Activated CD4-positive, alpha-beta T cell treated with anti-CD3 and anti-CD28 coated beads, Interleukin-2, amount 50 U/mL, for 1 hour (primary cell): ENCODE data around the gene MAP3K20.
A peak's percentile ranks its signal among the peaks of the same experiment; 100 is the strongest.
"Not testable (repeated sequence)": the region's sequence is repeated elsewhere in the genome, so short reads cannot be mapped to it uniquely, and the experiment has no call there.

ENCODE experiments used
- DNase-seq: peaks from one replicate; pipeline ENCODE4 v3.0.0-alpha.2; 2020

Gene MAP3K20

DNA sequence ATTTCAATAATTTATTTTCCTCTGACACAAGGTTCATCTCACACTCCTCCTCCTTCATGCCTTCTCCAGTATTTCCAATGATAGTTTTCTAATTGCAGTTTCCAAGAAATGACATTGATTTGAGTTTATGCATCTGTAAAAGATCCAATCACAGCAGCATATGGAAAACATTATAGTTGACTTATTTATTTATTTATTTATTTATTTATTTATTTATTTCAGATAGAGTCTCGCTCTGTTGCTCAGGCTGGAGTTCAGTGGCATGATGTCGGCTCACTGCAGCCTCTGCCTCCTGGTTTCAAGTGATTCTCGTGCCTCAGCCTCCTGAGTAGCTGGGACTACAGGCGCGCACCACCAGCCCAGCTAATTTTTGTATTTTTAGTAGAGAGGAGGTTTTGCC, 52.5 kb downstream of the MAP3K20 start:
- not testable (repeated sequence) for DNase-seq

- no peak for DNase-seq
Measured at GRCh38 chr2:173130496-173131465, 55.1 kb downstream of the MAP3K20 start.

DNA sequence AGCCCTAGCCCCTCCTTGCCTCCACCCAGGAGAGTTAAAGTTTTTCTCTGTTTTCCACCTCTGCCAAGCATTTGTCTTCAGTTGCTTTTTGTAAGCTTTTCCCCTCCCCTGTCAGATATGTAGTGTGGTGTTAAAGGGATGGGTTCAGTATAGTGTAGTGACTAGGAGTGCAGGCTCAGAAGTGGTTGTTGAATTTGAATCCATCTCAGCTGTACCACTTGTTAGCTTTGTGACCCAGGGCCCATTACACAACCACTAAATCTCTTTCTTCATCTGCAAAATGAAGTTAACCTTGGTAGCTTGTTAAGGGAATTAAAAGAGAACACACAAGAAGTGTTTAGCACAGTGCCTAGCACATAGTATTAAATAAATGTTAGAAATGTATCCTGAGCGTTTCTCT, 56.9 kb downstream of the MAP3K20 start:
- no peak for DNase-seq

DNA sequence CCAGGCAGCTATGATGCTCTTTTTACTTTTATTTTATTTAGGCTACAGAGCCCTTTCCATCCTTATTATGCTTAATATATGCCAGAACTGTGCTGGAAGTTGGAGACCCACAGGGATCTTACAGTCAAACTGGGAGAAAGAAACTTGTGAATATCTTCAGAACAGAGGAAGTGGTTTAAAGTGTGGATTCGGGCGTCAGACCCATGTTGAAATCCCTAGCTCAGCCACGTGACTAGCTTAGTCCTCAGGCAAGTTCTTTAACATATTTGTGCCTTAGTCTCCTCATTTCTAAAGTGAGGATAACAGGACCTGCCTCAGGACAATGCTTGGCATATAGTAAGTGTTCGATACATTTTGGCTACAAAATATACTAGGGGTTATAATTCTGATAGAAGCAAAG, 59.1 kb downstream of the MAP3K20 start:
- DNase-seq = no peak

DNA sequence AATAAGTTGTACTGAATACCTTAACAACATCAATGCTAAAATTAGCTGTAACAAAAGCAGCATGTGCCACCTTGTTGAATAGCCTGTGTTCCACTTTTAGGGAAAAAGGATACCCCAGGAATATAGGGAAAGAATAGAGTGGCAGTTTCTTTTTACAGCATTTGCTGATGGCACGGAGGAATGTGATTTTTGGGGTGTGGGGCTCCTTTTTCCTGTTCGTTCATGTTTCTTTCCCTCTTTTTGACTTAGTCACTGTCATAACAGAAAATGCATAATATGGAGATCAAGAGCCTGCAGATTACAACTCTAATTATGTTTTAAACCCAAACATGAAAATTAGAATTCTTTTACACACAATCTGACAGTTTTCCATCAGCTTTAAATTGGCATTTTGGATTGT, 60.4 kb downstream of the MAP3K20 start:
- no peak for DNase-seq

DNA sequence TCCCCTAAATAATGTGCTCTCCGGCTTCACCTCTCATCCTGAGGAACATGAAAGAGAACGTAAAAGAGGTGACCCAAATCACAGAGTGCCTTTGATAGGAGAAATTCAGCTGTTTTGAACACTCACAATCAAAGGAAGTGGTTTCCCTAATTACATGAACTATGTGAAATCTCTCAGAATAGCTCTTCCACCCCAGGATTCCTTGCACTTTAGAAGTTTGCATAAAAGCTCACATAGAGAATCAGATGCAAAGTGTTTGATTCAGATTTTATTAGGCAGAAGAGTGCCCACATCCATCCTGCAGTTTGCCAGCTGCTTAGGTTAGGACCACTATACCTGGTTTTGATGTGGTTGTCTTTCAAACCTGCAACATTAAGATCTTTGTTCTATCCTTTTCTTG, 61.0 kb downstream of the MAP3K20 start:
- no peak for DNase-seq

DNA sequence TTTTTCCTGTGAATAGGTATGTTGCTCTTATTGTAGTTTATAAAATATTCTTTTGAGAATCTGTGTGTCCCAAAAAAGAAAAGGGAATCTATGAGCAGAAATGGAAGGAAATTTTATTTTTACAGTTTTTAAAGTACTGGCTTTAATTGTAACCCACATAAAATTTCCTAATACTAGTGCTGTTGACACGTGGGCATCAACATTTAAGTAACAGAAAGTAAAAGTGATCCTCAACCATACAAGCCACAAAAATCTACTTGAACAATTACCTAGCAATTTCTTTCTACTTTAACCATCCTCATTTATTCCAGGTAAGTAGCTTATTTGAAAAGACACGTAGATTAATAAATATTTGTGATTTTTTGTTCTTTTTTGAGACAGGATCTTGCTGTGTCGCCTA, 62.0 kb downstream of the MAP3K20 start:
- DNase-seq = no peak

- no peak for DNase-seq
Measured at GRCh38 chr2:173138962-173139361, 63.3 kb downstream of the MAP3K20 start.

DNA sequence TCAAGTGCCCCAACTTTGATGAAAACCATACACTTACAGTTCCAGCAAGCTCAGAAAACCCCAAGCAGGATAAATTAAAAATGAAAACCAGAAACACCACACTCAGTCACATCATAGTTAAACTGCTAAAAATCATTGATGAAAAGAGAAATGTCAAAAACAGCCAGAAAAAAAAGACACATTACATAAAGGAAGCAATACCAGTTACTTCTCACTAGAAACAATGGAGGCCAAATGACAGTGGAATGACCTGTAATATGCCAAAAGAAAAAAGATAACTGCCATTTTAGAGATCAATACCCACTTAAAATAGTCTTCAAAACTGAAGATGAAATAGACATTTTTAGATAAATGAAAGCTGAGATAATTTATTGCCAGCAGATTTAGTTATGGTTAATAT, 66.0 kb downstream of the MAP3K20 start:
- no peak for DNase-seq

DNA sequence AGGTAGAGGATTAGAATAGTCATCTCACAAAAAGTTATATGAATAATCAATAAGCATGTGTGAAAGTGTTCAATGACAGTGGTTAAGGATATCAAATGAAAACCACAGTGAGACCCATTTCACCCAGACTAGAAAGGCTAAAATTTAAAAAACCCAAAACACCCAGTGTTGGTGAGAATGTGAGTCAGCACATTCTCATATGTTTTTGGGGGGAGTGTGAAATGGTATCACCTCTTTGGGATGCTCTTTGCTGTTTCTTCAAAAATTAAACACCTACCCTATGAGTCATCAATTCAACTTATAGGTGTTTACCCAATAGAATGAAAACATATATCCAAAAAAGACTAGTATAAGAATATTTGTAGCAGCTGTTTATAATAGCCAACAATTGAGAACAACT, 69.8 kb downstream of the MAP3K20 start:
- no peak for DNase-seq

DNA sequence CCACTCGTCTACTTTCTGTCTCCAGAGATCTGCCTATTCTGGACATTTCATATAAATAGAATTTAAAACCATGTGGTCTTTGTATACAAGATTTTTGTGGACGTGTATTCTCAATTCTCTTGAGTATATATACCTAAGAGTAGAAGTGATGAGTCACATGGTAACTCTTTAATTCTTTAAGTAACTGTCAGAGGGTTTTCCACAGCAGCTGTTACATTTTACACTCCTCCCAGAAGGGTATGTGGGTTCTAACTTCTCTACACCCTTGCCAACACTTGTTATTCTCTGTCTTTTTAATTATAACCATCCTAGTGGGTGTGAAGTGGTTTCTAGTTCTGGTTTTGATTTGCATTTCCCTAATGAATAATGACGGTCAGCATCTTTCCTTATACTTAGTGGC, 70.9 kb downstream of the MAP3K20 start:
- DNase-seq = no peak

DNA sequence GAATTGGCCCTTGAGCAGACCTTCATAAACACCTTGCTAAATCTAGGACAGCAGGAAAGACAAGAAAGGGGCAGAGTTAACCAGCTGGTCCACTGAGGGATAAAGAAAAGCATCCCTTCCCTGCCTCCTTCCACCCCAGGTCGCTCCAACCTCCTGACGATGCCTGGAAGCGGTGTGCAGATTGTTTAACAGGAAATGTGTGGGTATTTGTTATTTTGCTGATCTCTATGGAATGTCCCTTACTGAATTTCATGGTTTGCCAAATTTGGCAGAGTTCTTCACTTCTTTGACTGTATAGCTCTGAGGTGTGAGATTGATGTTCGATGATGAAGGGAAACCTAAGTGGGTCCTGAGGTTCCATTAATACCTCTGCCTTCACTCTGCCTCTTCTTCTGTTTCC, 72.9 kb downstream of the MAP3K20 start:
- DNase-seq = no peak

DNA sequence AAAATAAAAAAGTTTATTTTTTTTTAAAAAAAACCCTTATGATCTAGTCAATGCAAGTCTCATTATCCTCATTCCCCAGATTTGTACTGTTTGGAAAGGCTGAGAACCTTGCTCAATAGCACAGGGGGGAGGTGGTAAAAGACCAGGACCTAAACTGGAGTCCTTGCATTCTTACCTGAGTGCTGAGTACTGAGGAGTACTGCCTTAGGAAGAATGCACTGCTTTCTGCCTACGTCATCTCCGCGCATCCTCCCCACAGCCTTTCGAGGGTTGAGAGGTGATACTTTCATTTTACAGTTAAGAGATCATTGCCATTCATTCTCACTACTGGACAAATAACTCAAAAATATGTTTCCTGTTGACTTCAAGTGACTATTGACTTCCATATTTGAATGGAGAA, 73.8 kb downstream of the MAP3K20 start:
- peak; percentile 21 for DNase-seq

DNA sequence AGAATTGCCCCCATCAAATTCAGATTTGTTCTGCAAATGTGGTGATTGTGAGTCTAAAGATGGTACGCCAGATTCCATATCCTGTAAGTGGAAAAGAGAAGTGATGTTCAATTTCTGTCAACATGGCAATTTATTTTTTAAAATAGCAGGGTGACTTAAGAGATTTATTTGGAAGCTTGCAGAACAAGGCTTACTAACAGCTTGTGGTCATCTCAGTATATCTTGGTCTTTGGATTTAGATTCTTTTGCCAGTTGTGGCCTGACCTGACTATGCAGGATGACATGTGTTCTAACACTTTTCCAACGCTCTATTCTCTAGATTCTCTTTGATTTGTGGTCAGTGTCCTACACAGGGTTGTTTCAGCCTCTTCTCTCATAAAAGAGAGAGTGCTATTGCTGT, 74.4 kb downstream of the MAP3K20 start:
- no peak for DNase-seq

DNA sequence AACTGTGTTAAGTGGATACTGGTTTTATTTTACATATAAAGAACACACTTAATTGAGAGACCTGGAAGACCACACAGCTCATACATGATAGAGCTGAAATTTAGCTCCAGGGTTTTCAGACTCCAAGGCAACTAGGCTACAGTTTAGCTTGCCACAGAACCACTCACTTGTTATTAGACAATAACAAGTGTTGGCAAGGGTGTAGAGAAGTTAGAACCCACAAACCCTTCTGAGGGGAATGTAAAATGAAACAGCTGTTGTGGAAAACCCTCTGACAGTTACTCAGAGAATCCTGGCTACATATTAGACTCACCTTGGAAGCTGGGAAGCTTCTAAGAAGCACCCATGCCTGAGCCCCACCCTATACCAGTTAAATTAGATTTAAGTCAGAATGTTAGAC, 75.3 kb downstream of the MAP3K20 start:
- no peak for DNase-seq

- no peak for DNase-seq
Measured at GRCh38 chr2:173151671-173152401, 76.2 kb downstream of the MAP3K20 start.

GRCh38 chr2:173153301-173153885, 77.7 kb downstream of the MAP3K20 start:
- no peak for DNase-seq

- DNase-seq = no peak
Measured at GRCh38 chr2:173157676-173158293, 82.1 kb downstream of the MAP3K20 start.

DNA sequence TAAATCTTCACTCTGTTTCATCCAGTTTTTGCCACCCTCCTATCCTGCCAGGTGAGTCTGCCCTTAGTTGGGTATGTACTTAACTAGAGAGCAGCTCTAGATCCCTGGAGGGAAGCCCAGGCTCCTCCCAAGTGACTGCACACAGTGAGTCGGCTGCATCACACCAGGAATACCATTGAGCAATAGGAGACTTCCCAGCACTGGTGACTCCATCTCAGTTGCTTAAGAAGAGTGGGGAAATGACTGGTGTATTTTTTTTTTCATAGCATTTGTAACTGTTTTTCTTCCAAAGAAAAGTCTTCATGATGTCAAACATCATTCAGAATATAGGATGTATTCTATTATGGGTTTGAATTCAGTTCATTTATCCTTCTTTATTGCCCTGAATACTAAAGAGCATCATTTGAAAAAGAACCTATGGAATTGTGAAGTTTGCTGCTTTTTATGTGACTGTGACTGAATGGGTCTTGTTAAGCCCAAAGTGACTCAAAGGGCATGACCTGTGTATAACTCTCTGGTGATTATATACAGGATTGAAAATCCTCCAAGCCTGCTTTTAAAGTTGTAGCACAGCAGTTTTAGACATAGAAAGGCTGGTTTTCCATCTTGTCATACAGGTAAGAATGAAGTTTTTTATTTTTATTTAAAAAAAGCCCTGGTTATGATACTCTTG, 84.3 kb downstream of the MAP3K20 start:
- no peak for DNase-seq

- no peak for DNase-seq
Measured at GRCh38 chr2:173160618-173161017, 85.0 kb downstream of the MAP3K20 start.

- no peak for DNase-seq
Measured at GRCh38 chr2:173161040-173161439, 85.4 kb downstream of the MAP3K20 start.

DNA sequence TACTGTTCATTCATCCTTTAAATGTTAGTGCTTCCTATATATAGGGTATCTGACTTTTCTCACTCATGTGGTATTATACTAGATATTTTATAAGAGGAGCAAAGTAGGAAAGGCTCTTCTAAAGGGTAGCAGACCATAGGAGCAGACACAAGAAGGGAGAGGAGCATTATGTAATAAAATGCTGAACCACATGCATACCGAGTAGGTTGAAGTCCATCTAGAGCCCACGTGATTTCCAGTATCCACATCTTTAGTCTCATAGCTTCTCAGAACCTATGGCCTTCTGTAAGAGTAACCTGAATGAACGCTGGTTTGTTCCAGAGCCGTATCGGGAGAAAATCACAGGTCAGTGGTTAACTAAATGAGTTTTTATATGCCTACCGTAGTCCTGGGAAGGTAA, 85.9 kb downstream of the MAP3K20 start:
- no peak for DNase-seq

- DNase-seq = not testable (repeated sequence)
Measured at GRCh38 chr2:173163357-173163756, 87.7 kb downstream of the MAP3K20 start.
